ENCODE data around the gene NDC80. TPM values are rescaled to one million over a fixed set of nuclear protein-coding genes. Genes with fewer than 3 reads are reported as not detected.
A peak's percentile ranks its signal among the peaks of the same experiment; 100 is the strongest.

Gene NDC80
- total and polyA plus RNA-seq, 9 of the 15 experiments (the other 6 are each of a cell fraction or from before 2014, with no cell fraction given) = 65.2 to 97.9 (median 83.3) TPM

GRCh38 chr18:2571200-2572170 is at the start of gene NDC80, which contains the start of gene METTL4 (continued):
- peak; percentile 57; the same call in 1 of the 2 replicates for TF ChIP-seq ZBTB40 (IDR thresholded peaks at IDR 0.05)
- TF ChIP-seq ZBTB40 (CRISPR knock-in tag; IDR thresholded peaks at IDR 0.05) = no peak; the same call in 1 of the 2 replicates
- no peak for TF ChIP-seq NFE2 (IDR thresholded peaks at IDR 0.05; ENCODE audit: low read depth)
- TF ChIP-seq THRAP3 (IDR thresholded peaks at IDR 0.05; ENCODE audit: borderline replicate concordance) = no peak
- no peak for TF ChIP-seq ZNF239 (CRISPR knock-in tag; IDR thresholded peaks at IDR 0.05)
- no peak for TF ChIP-seq NR0B1 (IDR thresholded peaks at IDR 0.05; ENCODE audit: partially characterized antibody)
- no peak for TF ChIP-seq PRMT5 (CRISPR knock-in tag; IDR thresholded peaks at IDR 0.05)
- TF ChIP-seq TAL1 (IDR thresholded peaks at IDR 0.05) = no peak; the same call in 1 of the 2 replicates
- TF ChIP-seq ZNF274 (IDR thresholded peaks at IDR 0.05; ENCODE audit: borderline replicate concordance, low read depth, low read length) = no peak
- no peak for TF ChIP-seq FOXJ2 (tag; IDR thresholded peaks at IDR 0.05)
- no peak for TF ChIP-seq KLF10 (CRISPR knock-in tag; IDR thresholded peaks at IDR 0.05)
- no peak for TF ChIP-seq ZFP36 (IDR thresholded peaks at IDR 0.05; ENCODE audit: low read depth, low read length, partially characterized antibody)

Data from K562 (cell line).